Endothelial cell of umbilical vein (primary cell): ENCODE data around the gene MTCH1. TPM values are rescaled to one million over a fixed set of nuclear protein-coding genes. Genes with fewer than 3 reads are reported as not detected.

ENCODE experiments used
- BruUV-seq: library from RNA; stranded (reverse); fragments of 400-500 nt; replicated peaks from 2 replicates; lab custom pipeline; 2021; lab: Mats Ljungman, UMichigan
- CTCF ChIA-PET: fragments of 300-600, 350-600 bp; sonication (Branson Sonifier 250); formaldehyde crosslinking; loops from one replicate; lab custom pipeline; 2021; ENCODE audit warnings: antibody characterized with exemption, inconsistent platforms; lab: Charles Lee
- POLR2A ChIA-PET: fragments of 300-600, 350-600 bp; sonication (Branson Sonifier 250); formaldehyde crosslinking; loops from one replicate; lab custom pipeline; 2021; ENCODE audit warnings: antibody characterized with exemption, inconsistent platforms; lab: Charles Lee
- DNase-seq: peaks from one replicate; pipeline ENCODE4 v3.0.0-alpha.2; 2011; ENCODE audit warnings: low read depth, low spot score
- FAIRE-seq: peaks from 2 replicates; lab custom pipeline; 2011; peaks lifted over from hg19 to GRCh38; lab: Jason Lieb, UNC
- H2AFZ ChIP-seq: 2 replicates; pipeline ENCODE4 v1.6.0; 2012; ENCODE audit warnings: low read depth, low read length, control low read depth, inconsistent platforms
- H3K27ac ChIP-seq: 2 replicates; pipeline ENCODE4 v1.5.1; 2011; ENCODE audit warnings: low read depth, mild to moderate bottlenecking, control low read depth, low read length, moderate library complexity; ENCODE audit not compliant: insufficient read depth
- H3K27me3 ChIP-seq, 2 experiments: 2 replicates each; pipeline versions ENCODE4 v1.6.0 to v1.6.1; 2011; ENCODE audit warnings: low read length in 2 of 2, mixed read lengths in 1 of 2; ENCODE audit not compliant: control insufficient read depth in 2 of 2, insufficient read depth in 2 of 2
- H3K36me3 ChIP-seq, 2 experiments: 2 replicates in 1 of 2; 3 replicates in 1 of 2; pipeline ENCODE4 v1.5.1; 2011; ENCODE audit warnings: low read length in 2 of 2, mild to moderate bottlenecking in 1 of 2, moderate library complexity in 1 of 2; ENCODE audit not compliant: control insufficient read depth in 2 of 2, insufficient read depth in 2 of 2; ENCODE audit errors: extremely low read depth in 1 of 2
- H3K4me1 ChIP-seq: 3 replicates; pipeline ENCODE4 v1.5.1; 2011; ENCODE audit warnings: mild to moderate bottlenecking, low read length; ENCODE audit not compliant: control insufficient read depth, insufficient read depth; ENCODE audit errors: extremely low read depth
- H3K4me2 ChIP-seq: 2 replicates; pipeline ENCODE4 v1.6.1; 2011; ENCODE audit warnings: low read length, control low read depth, mixed read lengths; ENCODE audit not compliant: insufficient read depth
- H3K4me3 ChIP-seq, 3 experiments: fragments of 200-600 bp in 1 of 3; sonication (generic), shearing (Covaris generic) in 1 of 3; replicated peaks in 1 of 3; 2 replicates each; pipeline ENCODE4 v1.5.1; 2011 to 2016; ENCODE audit warnings: control low read depth in 3 of 3, low read length in 3 of 3, mild to moderate bottlenecking in 2 of 3, inconsistent platforms in 1 of 3, low read depth in 1 of 3, moderate library complexity in 1 of 3; ENCODE audit not compliant: insufficient read depth in 1 of 3
- H3K79me2 ChIP-seq: 2 replicates; pipeline ENCODE4 v1.6.0; 2012; ENCODE audit warnings: low read length, inconsistent platforms; ENCODE audit not compliant: control insufficient read depth, insufficient read depth
- H3K9ac ChIP-seq: replicated peaks from 2 replicates; pipeline ENCODE3; 2011; ENCODE audit warnings: low read length, control low read depth; ENCODE audit not compliant: insufficient read depth; ENCODE audit errors: extremely low read depth
- H3K9me1 ChIP-seq: replicated peaks from 3 replicates; pipeline ENCODE4 v1.6.0; 2011; ENCODE audit warnings: mild to moderate bottlenecking, low read length; ENCODE audit not compliant: control insufficient read depth, insufficient read depth; ENCODE audit errors: extremely low read depth
- H3K9me3 ChIP-seq: replicated peaks from 2 replicates; pipeline ENCODE4 v1.5.1; 2012; ENCODE audit warnings: low read length, inconsistent platforms; ENCODE audit not compliant: control insufficient read depth, insufficient read depth
- H4K20me1 ChIP-seq: replicated peaks from 2 replicates; pipeline ENCODE3; 2011; ENCODE audit warnings: mild to moderate bottlenecking, low read length; ENCODE audit not compliant: control insufficient read depth, insufficient read depth; ENCODE audit errors: extremely low read depth
- EZH2 ChIP-seq: IDR thresholded peaks from 2 replicates; pipeline ENCODE4 v1.6.1; 2012; ENCODE audit warnings: borderline replicate concordance, low read depth, mild to moderate bottlenecking, moderate library complexity, low read length, inconsistent platforms; ENCODE audit not compliant: severe bottlenecking
- FOS ChIP-seq: IDR thresholded peaks from 2 replicates; pipeline ENCODE4 v1.6.1; 2011; ENCODE audit warnings: mild to moderate bottlenecking, low read length, moderate library complexity, borderline replicate concordance; ENCODE audit not compliant: insufficient read depth
- GATA2 ChIP-seq: IDR thresholded peaks from 2 replicates; pipeline ENCODE4 v1.7.0; 2011; ENCODE audit warnings: low read depth, mild to moderate bottlenecking, moderate library complexity, mixed read lengths, low read length; ENCODE audit not compliant: insufficient read length, insufficient read depth
- JUN ChIP-seq: IDR thresholded peaks from 2 replicates; pipeline ENCODE4 v1.6.1; 2011; ENCODE audit warnings: borderline replicate concordance, low read depth; ENCODE audit not compliant: insufficient read length, insufficient read depth
- MYC ChIP-seq: IDR thresholded peaks from one replicate; pipeline ENCODE4 v1.6.1; 2011; ENCODE audit warnings: mild to moderate bottlenecking, low read depth, low read length
- POLR2A ChIP-seq: IDR thresholded peaks from 2 replicates; pipeline ENCODE4 v1.6.1; 2012; ENCODE audit warnings: low read depth, mild to moderate bottlenecking, control low read depth, low read length
- POLR2AphosphoS5 ChIP-seq: IDR thresholded peaks from 2 replicates; pipeline ENCODE4 v1.6.1; 2012; ENCODE audit warnings: low read depth, mild to moderate bottlenecking, control low read depth, low read length, moderate library complexity; ENCODE audit not compliant: insufficient read depth
- dilution Hi-C: fragments of 300-500 bp; cut with MboI; formaldehyde crosslinking; loops from one replicate; pipeline ENCODE4 v1.15.0; 2019; ENCODE audit warnings: low sequenced_read_pairs; ENCODE audit not compliant: extremely low pct_ligation_motif_present
- intact Hi-C: fragments of 100-400 bp; cut with micrococcal nuclease; formaldehyde crosslinking; loops from one replicate; pipeline ENCODE4 v1.10.0; 2022
- polyA plus RNA-seq, 4 experiments: library from polyadenylated mRNA; depleted of rRNA in 3 of 4; stranded (reverse) in 3 of 4; unstranded in 1 of 4; fragments of >200 nt; gene quantifications; 2 replicates each; pipeline versions ENCODE4 v1.2.1 to v1.2.3, GENCODE V29; 2011 to 2012; ENCODE audit warnings: missing spikeins in 1 of 4
- total RNA-seq: library from RNA; stranded (reverse); gene quantifications from 2 replicates; pipeline ENCODE4 v1.2.3, GENCODE V29; 2021
- TF ChIP-seq, protein P1 (sequence below), 2 donors: IDR thresholded peaks; 1 replicate in 1 of 2; 2 replicates in 1 of 2; pipeline ENCODE4 v1.5.1; 2011; ENCODE audit warnings: low read length in 2 of 2, mild to moderate bottlenecking in 2 of 2, moderate library complexity in 2 of 2, control low read depth in 1 of 2, inconsistent platforms in 1 of 2, low read depth in 1 of 2; ENCODE audit not compliant: insufficient read depth in 1 of 2; ENCODE audit errors: extremely low read depth in 1 of 2
- TF ChIP-seq, protein P2 (sequence below): IDR thresholded peaks from 2 replicates; pipeline ENCODE4 v1.6.1; 2011; ENCODE audit not compliant: insufficient read depth, insufficient read length

MTCH1 gene
- total and polyA plus RNA-seq, 2 donors (not counting 3 experiments of a cell fraction or from before 2014, with no cell fraction given) = 218 to 228 TPM

DNA sequence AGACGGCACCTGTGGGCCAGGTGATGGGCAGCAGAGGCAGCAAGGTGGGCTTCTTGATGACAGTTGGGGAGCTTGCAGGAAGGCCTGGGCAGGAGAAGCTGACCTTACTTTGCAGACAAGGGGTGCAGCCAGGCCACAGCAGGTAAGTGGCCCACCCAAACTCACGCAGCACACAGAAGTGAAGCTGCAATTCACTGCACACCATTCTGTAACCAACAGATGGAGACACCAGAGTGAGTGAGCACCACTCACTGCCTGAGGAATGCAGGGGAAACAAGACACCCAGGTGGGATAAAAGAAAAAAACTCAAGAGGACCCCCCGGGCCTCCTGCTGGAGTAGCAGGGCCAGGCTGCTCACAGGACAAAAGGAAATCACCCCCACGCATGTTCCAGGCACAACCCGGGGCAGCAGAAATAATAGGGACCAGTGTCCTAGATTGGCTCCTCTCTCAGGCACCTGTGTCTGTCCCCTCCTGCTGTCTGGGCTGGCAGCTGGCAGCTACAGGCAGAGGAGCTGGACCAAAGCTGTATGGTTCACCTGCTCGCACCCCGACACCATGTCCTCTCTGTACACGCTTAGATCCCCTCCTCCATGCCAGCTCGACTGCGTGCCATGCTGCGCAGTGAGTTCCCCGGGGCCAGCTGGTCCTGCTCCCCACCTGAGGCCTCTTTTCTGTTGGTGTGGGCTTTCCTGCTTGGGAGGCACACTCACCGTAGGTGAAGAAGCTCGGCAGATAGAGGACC, 4.9 kb downstream of the MTCH1 start:
- Histone ChIP-seq H3K4me3 (no peak overlapping the region), H3K4me2 (no peak overlapping the region), H3K9me1 (no peaks in the 10 kb centered on the region), H3K4me1 (peaks cover 21% of the 10 kb centered on the region), H3K79me2 (peaks cover 80% of the 10 kb centered on the region), H3K9me3 (no peaks in the 10 kb centered on the region), H3K36me3 (peaks cover 18 to 37% of the 10 kb centered on the region in 2 experiments), H4K20me1 (peaks cover 3% of the 10 kb centered on the region), H3K27ac (no peak overlapping the region), H2AFZ (no peak overlapping the region), H3K9ac (no peak overlapping the region), H3K27me3 (no peaks in the 10 kb centered on the region)
- ChIA-PET CTCF (interaction anchor here (1.3 to 3.1 kb wide), 4 partner anchors 16 to 96 kb away, joined by 3 to 19 read pairs (median 6); partner anchors contain the start of gene C6orf89), POLR2A (interaction anchor here (0.6 kb wide), 1 partner anchor 1049 kb away, joined by 6 read pairs; no protein-coding TSS in a partner anchor)
- DNase-seq = no peak
- FAIRE-seq = no peak
- dilution Hi-C loops = no loop called here
- intact Hi-C loops = loop anchor here (10.0 kb wide), 1 partner anchor 216 kb away; no protein-coding TSS in a partner anchor
- no TSS peak for BruUV-seq
- TF ChIP-seq FOS (no peak), EZH2 (no peak), JUN (no peak), POLR2AphosphoS5 (no peak), POLR2A (no peak), GATA2 (no peak), MYC (no peak)
- TF ChIP-seq, protein P1, sequence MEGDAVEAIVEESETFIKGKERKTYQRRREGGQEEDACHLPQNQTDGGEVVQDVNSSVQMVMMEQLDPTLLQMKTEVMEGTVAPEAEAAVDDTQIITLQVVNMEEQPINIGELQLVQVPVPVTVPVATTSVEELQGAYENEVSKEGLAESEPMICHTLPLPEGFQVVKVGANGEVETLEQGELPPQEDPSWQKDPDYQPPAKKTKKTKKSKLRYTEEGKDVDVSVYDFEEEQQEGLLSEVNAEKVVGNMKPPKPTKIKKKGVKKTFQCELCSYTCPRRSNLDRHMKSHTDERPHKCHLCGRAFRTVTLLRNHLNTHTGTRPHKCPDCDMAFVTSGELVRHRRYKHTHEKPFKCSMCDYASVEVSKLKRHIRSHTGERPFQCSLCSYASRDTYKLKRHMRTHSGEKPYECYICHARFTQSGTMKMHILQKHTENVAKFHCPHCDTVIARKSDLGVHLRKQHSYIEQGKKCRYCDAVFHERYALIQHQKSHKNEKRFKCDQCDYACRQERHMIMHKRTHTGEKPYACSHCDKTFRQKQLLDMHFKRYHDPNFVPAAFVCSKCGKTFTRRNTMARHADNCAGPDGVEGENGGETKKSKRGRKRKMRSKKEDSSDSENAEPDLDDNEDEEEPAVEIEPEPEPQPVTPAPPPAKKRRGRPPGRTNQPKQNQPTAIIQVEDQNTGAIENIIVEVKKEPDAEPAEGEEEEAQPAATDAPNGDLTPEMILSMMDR (IDR thresholded peaks at IDR 0.05; ENCODE audit: extremely low read depth in 1 of 2, insufficient read depth in 1 of 2, low read depth in 1 of 2, low read length in 2 of 2) = no peak
- TF ChIP-seq, protein P2, sequence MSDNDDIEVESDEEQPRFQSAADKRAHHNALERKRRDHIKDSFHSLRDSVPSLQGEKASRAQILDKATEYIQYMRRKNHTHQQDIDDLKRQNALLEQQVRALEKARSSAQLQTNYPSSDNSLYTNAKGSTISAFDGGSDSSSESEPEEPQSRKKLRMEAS = no peak
